ENCODE results near the gene MRPL36.
"Not testable (repeated sequence)": the region's sequence is repeated elsewhere in the genome, so short reads cannot be mapped to it uniquely, and the experiment has no call there.

The MRPL36 gene

DNA sequence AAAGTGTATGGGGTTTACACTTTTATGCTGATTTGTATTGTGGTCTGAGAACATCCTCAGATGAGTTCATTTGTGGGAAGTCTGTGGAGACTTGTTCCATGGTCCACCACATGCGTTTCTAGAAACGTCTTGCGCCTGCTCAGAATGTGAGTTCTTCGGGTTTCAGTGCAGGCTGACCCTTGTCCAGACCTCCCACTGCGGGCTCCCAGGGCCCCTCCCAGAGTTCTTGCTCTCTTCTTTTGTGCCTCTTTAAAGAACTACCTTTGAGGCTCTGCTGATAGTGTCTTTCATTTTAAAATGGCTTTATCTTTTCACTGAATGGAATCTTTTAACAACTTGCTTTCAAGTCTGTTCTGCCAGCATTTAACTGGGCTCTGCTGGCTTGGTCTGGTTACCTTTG, 19.1 kb upstream of the MRPL36 start:
- no peaks in the 10 kb centered on the region for H3K9me2 ChIP-seq (replicated peaks; ENCODE audit: insufficient read depth, low read length)
- no peak overlapping the region for H2AFZ ChIP-seq (ENCODE audit: low read length)
- TF ChIP-seq EZH2phosphoT487 (IDR thresholded peaks at IDR 0.05; ENCODE audit: low read length) (no peak), EZH2 (optimal IDR thresholded peaks at IDR 0.05; ENCODE audit: low read depth, low read length) (no peak)
- TF ChIP-seq, protein P1, sequence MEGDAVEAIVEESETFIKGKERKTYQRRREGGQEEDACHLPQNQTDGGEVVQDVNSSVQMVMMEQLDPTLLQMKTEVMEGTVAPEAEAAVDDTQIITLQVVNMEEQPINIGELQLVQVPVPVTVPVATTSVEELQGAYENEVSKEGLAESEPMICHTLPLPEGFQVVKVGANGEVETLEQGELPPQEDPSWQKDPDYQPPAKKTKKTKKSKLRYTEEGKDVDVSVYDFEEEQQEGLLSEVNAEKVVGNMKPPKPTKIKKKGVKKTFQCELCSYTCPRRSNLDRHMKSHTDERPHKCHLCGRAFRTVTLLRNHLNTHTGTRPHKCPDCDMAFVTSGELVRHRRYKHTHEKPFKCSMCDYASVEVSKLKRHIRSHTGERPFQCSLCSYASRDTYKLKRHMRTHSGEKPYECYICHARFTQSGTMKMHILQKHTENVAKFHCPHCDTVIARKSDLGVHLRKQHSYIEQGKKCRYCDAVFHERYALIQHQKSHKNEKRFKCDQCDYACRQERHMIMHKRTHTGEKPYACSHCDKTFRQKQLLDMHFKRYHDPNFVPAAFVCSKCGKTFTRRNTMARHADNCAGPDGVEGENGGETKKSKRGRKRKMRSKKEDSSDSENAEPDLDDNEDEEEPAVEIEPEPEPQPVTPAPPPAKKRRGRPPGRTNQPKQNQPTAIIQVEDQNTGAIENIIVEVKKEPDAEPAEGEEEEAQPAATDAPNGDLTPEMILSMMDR (IDR thresholded peaks at IDR 0.05; ENCODE audit: low read length) = no peak
- H3K36me3 ChIP-seq (replicated peaks; ENCODE audit: insufficient read depth, low read length) = peaks cover 12% of the 10 kb centered on the region; the same call in 1 of the 2 replicates
- no peak for DNase-seq
- no peaks in the 10 kb centered on the region for H4K20me1 ChIP-seq (ENCODE audit: insufficient read depth, low read length)
- no peaks in the 10 kb centered on the region for H3F3A ChIP-seq (ENCODE audit: insufficient read depth, low read length)
- H3K4me2 ChIP-seq (ENCODE audit: low read depth, low read length) = no peak overlapping the region
- no peaks in the 10 kb centered on the region for H3K9me3 ChIP-seq (replicated peaks; ENCODE audit: insufficient read depth, low read length)
- H3K27ac ChIP-seq (ENCODE audit: low read length) = no peak overlapping the region
- H3K4me1 ChIP-seq (ENCODE audit: low read length) = no peaks in the 10 kb centered on the region
- H3K27me3 ChIP-seq (replicated peaks; ENCODE audit: insufficient read depth, low read length) = no peaks in the 10 kb centered on the region
- peaks cover 2% of the 10 kb centered on the region; the same call in 1 of the 2 replicates for H3K79me2 ChIP-seq (ENCODE audit: low read length)
- no peak overlapping the region for H3K9ac ChIP-seq (ENCODE audit: low read length)
- no peak overlapping the region for H3K4me3 ChIP-seq (ENCODE audit: low read length)

- Histone ChIP-seq H2AFZ (ENCODE audit: low read length) (no peak overlapping the region), H3K4me3 (ENCODE audit: low read length) (no peak overlapping the region), H3K9me2 (replicated peaks; ENCODE audit: insufficient read depth, low read length) (no peaks in the 10 kb centered on the region), H4K20me1 (ENCODE audit: insufficient read depth, low read length) (no peaks in the 10 kb centered on the region), H3K4me1 (ENCODE audit: low read length) (no peaks in the 10 kb centered on the region), H3K36me3 (replicated peaks; ENCODE audit: insufficient read depth, low read length) (peaks cover 18% of the 10 kb centered on the region), H3K79me2 (ENCODE audit: low read length) (peaks cover 2% of the 10 kb centered on the region; the same call in 1 of the 2 replicates), H3F3A (ENCODE audit: insufficient read depth, low read length) (no peaks in the 10 kb centered on the region), H3K4me2 (ENCODE audit: low read depth, low read length) (no peak overlapping the region), H3K27me3 (replicated peaks; ENCODE audit: insufficient read depth, low read length) (no peaks in the 10 kb centered on the region), H3K9me3 (replicated peaks; ENCODE audit: insufficient read depth, low read length) (no peaks in the 10 kb centered on the region), H3K9ac (ENCODE audit: low read length) (no peak overlapping the region), H3K27ac (ENCODE audit: low read length) (no peak overlapping the region)
- no peak for DNase-seq
- no peak for TF ChIP-seq EZH2phosphoT487 (IDR thresholded peaks at IDR 0.05; ENCODE audit: low read length)
- TF ChIP-seq EZH2 (optimal IDR thresholded peaks at IDR 0.05; ENCODE audit: low read depth, low read length) = no peak
- TF ChIP-seq, protein P1 (IDR thresholded peaks at IDR 0.05; ENCODE audit: low read length) = no peak
Measured at GRCh38 chr5:1817261-1818043, 17.8 kb upstream of the MRPL36 start.

DNA sequence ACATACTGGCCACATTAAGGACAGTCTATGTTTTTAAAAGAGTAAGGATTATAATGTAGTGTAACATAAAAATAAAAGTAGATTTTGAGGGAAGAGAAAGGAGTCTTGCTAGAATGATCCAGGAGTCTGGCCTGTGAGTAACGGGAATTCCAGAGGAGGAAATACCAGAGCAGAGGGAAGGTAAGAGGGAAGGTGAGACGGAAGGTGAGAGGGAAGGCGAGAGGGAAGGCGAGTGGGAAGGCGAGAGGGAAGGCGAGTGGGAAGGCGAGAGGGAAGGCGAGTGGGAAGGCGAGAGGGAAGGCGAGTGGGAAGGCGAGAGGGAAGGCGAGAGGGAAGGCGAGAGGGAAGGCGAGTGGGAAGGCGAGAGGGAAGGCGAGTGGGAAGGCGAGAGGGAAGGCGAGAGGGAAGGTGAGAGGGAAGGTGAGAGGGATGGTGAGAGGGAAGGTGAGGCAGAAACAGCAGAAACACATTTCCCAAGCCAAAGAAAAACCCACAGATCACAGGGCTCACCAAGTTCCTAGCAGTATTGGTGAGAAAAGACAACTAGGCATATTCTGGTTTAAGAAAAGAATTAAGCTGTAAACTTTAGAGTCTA, 17.0 kb upstream of the MRPL36 start:
- not testable (repeated sequence) for H3K9me2 ChIP-seq (replicated peaks; ENCODE audit: insufficient read depth, low read length); H3F3A ChIP-seq (ENCODE audit: insufficient read depth, low read length); H3K4me1 ChIP-seq (ENCODE audit: low read length); H3K4me2 ChIP-seq (ENCODE audit: low read depth, low read length); H3K27ac ChIP-seq (ENCODE audit: low read length); H2AFZ ChIP-seq (ENCODE audit: low read length); H4K20me1 ChIP-seq (ENCODE audit: insufficient read depth, low read length); H3K4me3 ChIP-seq (ENCODE audit: low read length); H3K9me3 ChIP-seq (replicated peaks; ENCODE audit: insufficient read depth, low read length); DNase-seq; H3K9ac ChIP-seq (ENCODE audit: low read length); H3K79me2 ChIP-seq (ENCODE audit: low read length); H3K27me3 ChIP-seq (replicated peaks; ENCODE audit: insufficient read depth, low read length)
- H3K36me3 ChIP-seq (replicated peaks; ENCODE audit: insufficient read depth, low read length) = peaks cover 19% of the 10 kb centered on the region

DNA sequence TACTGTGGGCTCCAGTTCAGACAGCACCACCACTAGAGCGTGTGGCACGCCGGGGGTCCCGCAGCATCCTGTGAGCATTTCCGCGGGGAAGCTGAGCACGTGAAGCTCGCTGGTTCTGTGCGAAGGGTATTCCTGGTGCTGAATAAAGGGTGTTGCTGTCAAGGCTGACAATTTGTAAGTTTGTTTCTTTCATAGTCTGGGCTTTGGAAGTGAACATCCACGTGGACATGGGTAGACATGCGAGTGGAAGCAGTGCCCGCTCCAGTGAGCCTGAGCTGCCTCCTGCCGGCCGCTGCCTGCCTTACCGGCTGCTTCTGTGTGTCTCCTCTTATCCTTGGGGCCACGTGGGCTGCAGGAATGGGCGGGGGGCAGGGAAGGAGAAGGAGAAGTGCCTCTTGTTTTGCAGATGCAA, 16.2 kb upstream of the MRPL36 start:
- Histone ChIP-seq H3K9me3 (replicated peaks; ENCODE audit: insufficient read depth, low read length) (no peaks in the 10 kb centered on the region), H3K4me2 (ENCODE audit: low read depth, low read length) (no peak overlapping the region), H3K9ac (ENCODE audit: low read length) (no peak overlapping the region), H3K36me3 (replicated peaks; ENCODE audit: insufficient read depth, low read length) (peaks cover 22% of the 10 kb centered on the region), H3K4me3 (ENCODE audit: low read length) (no peak overlapping the region), H3K79me2 (ENCODE audit: low read length) (peaks cover 7% of the 10 kb centered on the region), H3K27ac (ENCODE audit: low read length) (no peak overlapping the region), H3K27me3 (replicated peaks; ENCODE audit: insufficient read depth, low read length) (no peaks in the 10 kb centered on the region), H3K4me1 (ENCODE audit: low read length) (no peaks in the 10 kb centered on the region), H4K20me1 (ENCODE audit: insufficient read depth, low read length) (no peaks in the 10 kb centered on the region), H2AFZ (ENCODE audit: low read length) (no peak overlapping the region), H3F3A (ENCODE audit: insufficient read depth, low read length) (no peaks in the 10 kb centered on the region), H3K9me2 (replicated peaks; ENCODE audit: insufficient read depth, low read length) (no peaks in the 10 kb centered on the region)
- DNase-seq = no peak
- TF ChIP-seq, protein P1 (IDR thresholded peaks at IDR 0.05; ENCODE audit: low read length) = no peak
- no peak for TF ChIP-seq EZH2 (optimal IDR thresholded peaks at IDR 0.05; ENCODE audit: low read depth, low read length)
- TF ChIP-seq EZH2phosphoT487 (IDR thresholded peaks at IDR 0.05; ENCODE audit: low read length) = no peak
